ENCODE data around the gene MPZL3. TPM values are rescaled to one million over a fixed set of nuclear protein-coding genes. Genes with fewer than 3 reads are reported as not detected.

The MPZL3 gene
- polyA plus RNA-seq, 1 donor from 2014 or later = 3.6 TPM

GRCh38 chr11:118263112-118263511 is 10.9 kb upstream of the MPZL3 start:
- no peak overlapping the region for H3K9ac ChIP-seq (ENCODE audit: low read length)
- no peaks in the 10 kb centered on the region for H3F3A ChIP-seq (ENCODE audit: insufficient read depth, low read length, poor library complexity, severe bottlenecking)
- no peak overlapping the region for H3K27ac ChIP-seq (ENCODE audit: low read length)
- H4K20me1 ChIP-seq (ENCODE audit: insufficient read depth) = no peaks in the 10 kb centered on the region
- H3K9me2 ChIP-seq (ENCODE audit: insufficient read depth, low read length) = no peaks in the 10 kb centered on the region
- peaks cover 4% of the 10 kb centered on the region for H3K27me3 ChIP-seq (ENCODE audit: insufficient read depth, low read depth, low read length)
- no peak overlapping the region for H2AFZ ChIP-seq (ENCODE audit: low read depth, low read length)
- H3K4me3 ChIP-seq (ENCODE audit: low read length) = no peak overlapping the region
- TF ChIP-seq, protein P1, sequence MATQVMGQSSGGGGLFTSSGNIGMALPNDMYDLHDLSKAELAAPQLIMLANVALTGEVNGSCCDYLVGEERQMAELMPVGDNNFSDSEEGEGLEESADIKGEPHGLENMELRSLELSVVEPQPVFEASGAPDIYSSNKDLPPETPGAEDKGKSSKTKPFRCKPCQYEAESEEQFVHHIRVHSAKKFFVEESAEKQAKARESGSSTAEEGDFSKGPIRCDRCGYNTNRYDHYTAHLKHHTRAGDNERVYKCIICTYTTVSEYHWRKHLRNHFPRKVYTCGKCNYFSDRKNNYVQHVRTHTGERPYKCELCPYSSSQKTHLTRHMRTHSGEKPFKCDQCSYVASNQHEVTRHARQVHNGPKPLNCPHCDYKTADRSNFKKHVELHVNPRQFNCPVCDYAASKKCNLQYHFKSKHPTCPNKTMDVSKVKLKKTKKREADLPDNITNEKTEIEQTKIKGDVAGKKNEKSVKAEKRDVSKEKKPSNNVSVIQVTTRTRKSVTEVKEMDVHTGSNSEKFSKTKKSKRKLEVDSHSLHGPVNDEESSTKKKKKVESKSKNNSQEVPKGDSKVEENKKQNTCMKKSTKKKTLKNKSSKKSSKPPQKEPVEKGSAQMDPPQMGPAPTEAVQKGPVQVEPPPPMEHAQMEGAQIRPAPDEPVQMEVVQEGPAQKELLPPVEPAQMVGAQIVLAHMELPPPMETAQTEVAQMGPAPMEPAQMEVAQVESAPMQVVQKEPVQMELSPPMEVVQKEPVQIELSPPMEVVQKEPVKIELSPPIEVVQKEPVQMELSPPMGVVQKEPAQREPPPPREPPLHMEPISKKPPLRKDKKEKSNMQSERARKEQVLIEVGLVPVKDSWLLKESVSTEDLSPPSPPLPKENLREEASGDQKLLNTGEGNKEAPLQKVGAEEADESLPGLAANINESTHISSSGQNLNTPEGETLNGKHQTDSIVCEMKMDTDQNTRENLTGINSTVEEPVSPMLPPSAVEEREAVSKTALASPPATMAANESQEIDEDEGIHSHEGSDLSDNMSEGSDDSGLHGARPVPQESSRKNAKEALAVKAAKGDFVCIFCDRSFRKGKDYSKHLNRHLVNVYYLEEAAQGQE (IDR thresholded peaks at IDR 0.05; ENCODE audit: borderline replicate concordance) = no peak
- TF ChIP-seq, protein P2, sequence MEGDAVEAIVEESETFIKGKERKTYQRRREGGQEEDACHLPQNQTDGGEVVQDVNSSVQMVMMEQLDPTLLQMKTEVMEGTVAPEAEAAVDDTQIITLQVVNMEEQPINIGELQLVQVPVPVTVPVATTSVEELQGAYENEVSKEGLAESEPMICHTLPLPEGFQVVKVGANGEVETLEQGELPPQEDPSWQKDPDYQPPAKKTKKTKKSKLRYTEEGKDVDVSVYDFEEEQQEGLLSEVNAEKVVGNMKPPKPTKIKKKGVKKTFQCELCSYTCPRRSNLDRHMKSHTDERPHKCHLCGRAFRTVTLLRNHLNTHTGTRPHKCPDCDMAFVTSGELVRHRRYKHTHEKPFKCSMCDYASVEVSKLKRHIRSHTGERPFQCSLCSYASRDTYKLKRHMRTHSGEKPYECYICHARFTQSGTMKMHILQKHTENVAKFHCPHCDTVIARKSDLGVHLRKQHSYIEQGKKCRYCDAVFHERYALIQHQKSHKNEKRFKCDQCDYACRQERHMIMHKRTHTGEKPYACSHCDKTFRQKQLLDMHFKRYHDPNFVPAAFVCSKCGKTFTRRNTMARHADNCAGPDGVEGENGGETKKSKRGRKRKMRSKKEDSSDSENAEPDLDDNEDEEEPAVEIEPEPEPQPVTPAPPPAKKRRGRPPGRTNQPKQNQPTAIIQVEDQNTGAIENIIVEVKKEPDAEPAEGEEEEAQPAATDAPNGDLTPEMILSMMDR (IDR thresholded peaks at IDR 0.05; ENCODE audit: poor library complexity, severe bottlenecking) = no peak
- TF ChIP-seq SMC3 (conservative IDR thresholded peaks at IDR 0.05; ENCODE audit: poor library complexity) = no peak
- no peak for TF ChIP-seq RAD21 (conservative IDR thresholded peaks at IDR 0.05)
- no peak for TF ChIP-seq MXI1 (conservative IDR thresholded peaks at IDR 0.05; ENCODE audit: poor library complexity, severe bottlenecking)
- no peak for TF ChIP-seq POLR2AphosphoS5 (IDR thresholded peaks at IDR 0.05)
- no peak for TF ChIP-seq EZH2 (IDR thresholded peaks at IDR 0.05; ENCODE audit: borderline replicate concordance, insufficient read depth, low read length, poor library complexity, severe bottlenecking)
- no peak for TF ChIP-seq TAF1 (IDR thresholded peaks at IDR 0.05; ENCODE audit: low read depth)
- no peak for TF ChIP-seq EP300 (conservative IDR thresholded peaks at IDR 0.05; ENCODE audit: poor library complexity, severe bottlenecking)
- H3K79me2 ChIP-seq (replicated peaks; ENCODE audit: insufficient read depth, low read length) = no peaks in the 10 kb centered on the region
- no peak overlapping the region for H3K4me2 ChIP-seq (ENCODE audit: low read length)
- no peaks in the 10 kb centered on the region for H3K36me3 ChIP-seq (ENCODE audit: insufficient read depth, low read length)
- H3K9me3 ChIP-seq (ENCODE audit: low read length) = no peaks in the 10 kb centered on the region

GRCh38 chr11:118260353-118260752 is 8.2 kb upstream of the MPZL3 start:
- Histone ChIP-seq H2AFZ (ENCODE audit: low read depth, low read length) (no peak overlapping the region), H3K27me3 (ENCODE audit: insufficient read depth, low read depth, low read length) (peaks cover 4% of the 10 kb centered on the region)
- TF ChIP-seq EZH2 (IDR thresholded peaks at IDR 0.05; ENCODE audit: borderline replicate concordance, insufficient read depth, low read length, poor library complexity, severe bottlenecking) = no peak
- TF ChIP-seq, protein P2 (IDR thresholded peaks at IDR 0.05; ENCODE audit: poor library complexity, severe bottlenecking) = no peak

More at GRCh38 chr11:118260353-118260752, 8.2 kb upstream of the MPZL3 start:
- Histone ChIP-seq H3K9me2 (ENCODE audit: insufficient read depth, low read length) (no peaks in the 10 kb centered on the region), H3K9ac (ENCODE audit: low read length) (no peak overlapping the region), H4K20me1 (ENCODE audit: insufficient read depth) (no peaks in the 10 kb centered on the region), H3K27ac (ENCODE audit: low read length) (no peak overlapping the region), H3K9me3 (ENCODE audit: low read length) (no peaks in the 10 kb centered on the region), H3F3A (ENCODE audit: insufficient read depth, low read length, poor library complexity, severe bottlenecking) (no peaks in the 10 kb centered on the region), H3K79me2 (replicated peaks; ENCODE audit: insufficient read depth, low read length) (no peaks in the 10 kb centered on the region), H3K4me3 (ENCODE audit: low read length) (no peak overlapping the region), H3K4me2 (ENCODE audit: low read length) (no peak overlapping the region), H3K36me3 (ENCODE audit: insufficient read depth, low read length) (no peaks in the 10 kb centered on the region)

All from neural cell (in vitro differentiated cells).